GM23248 (cell line): ENCODE measurements around the gene ETFDH. TPM values are rescaled to one million over a fixed set of nuclear protein-coding genes. Genes with fewer than 3 reads are reported as not detected.
"Not testable (repeated sequence)": the region's sequence is repeated elsewhere in the genome, so short reads cannot be mapped to it uniquely, and the experiment has no call there.

Source experiments
- DNase-seq: peaks from one replicate; pipeline ENCODE4 v3.0.0-alpha.2; 2015
- H2AFZ ChIP-seq: fragments of 200-600 bp; sonication (generic); 2 replicates; pipeline ENCODE4 v1.6.1; 2016; ENCODE audit warnings: antibody characterized with exemption
- H3F3A ChIP-seq: fragments of 200-600 bp; sonication (generic); 2 replicates; pipeline ENCODE4 v1.6.1; 2016; ENCODE audit warnings: mild to moderate bottlenecking, antibody characterized with exemption, mixed run types; ENCODE audit not compliant: insufficient read depth
- H3K27ac ChIP-seq: fragments of 200-600 bp; sonication (generic); 2 replicates; pipeline ENCODE4 v1.5.1; 2016; ENCODE audit warnings: mild to moderate bottlenecking
- H3K27me3 ChIP-seq: fragments of 200-600 bp; sonication (generic); replicated peaks from 2 replicates; pipeline ENCODE4 v1.6.1; 2016; ENCODE audit warnings: mild to moderate bottlenecking; ENCODE audit not compliant: insufficient read depth
- H3K36me3 ChIP-seq: fragments of 200-600 bp; sonication (generic); 2 replicates; pipeline ENCODE4 v1.6.1; 2016; ENCODE audit warnings: low read depth, mild to moderate bottlenecking
- H3K4me1 ChIP-seq: fragments of 200-600 bp; sonication (generic); 2 replicates; pipeline ENCODE4 v1.6.1; 2016; ENCODE audit warnings: mild to moderate bottlenecking; ENCODE audit not compliant: insufficient read depth
- H3K4me2 ChIP-seq: fragments of 200-600 bp; sonication (generic); one replicate; pipeline ENCODE4 v1.6.1; 2016; ENCODE audit warnings: mild to moderate bottlenecking; ENCODE audit not compliant: unreplicated experiment
- H3K4me3 ChIP-seq: fragments of 200-600 bp; sonication (generic); 2 replicates; pipeline ENCODE4 v1.5.1; 2016; ENCODE audit warnings: mild to moderate bottlenecking
- H3K79me2 ChIP-seq: fragments of 200-600 bp; sonication (generic); 2 replicates; pipeline ENCODE4 v1.6.1; 2016; ENCODE audit warnings: mild to moderate bottlenecking; ENCODE audit not compliant: insufficient read depth
- H3K9ac ChIP-seq: fragments of 200-600 bp; sonication (generic); 2 replicates; pipeline ENCODE4 v1.6.1; 2016; ENCODE audit warnings: mild to moderate bottlenecking
- H3K9me2 ChIP-seq: fragments of 200-600 bp; sonication (generic); 2 replicates; pipeline ENCODE4 v1.6.1; 2016; ENCODE audit warnings: mixed run types, mild to moderate bottlenecking, moderate library complexity; ENCODE audit not compliant: insufficient read depth
- H3K9me3 ChIP-seq: fragments of 200-600 bp; sonication (generic); one replicate; pipeline ENCODE4 v1.6.1; 2017; ENCODE audit warnings: low read depth
- H4K20me1 ChIP-seq: fragments of 200-600 bp; sonication (generic); 2 replicates; pipeline ENCODE4 v1.6.0; 2016; ENCODE audit not compliant: insufficient read depth
- EZH2 ChIP-seq: fragments of 200-600 bp; sonication (generic); IDR thresholded peaks from 2 replicates; pipeline ENCODE4 v1.6.1; 2018; ENCODE audit warnings: antibody characterized with exemption, mild to moderate bottlenecking; ENCODE audit not compliant: insufficient read depth, poor library complexity, severe bottlenecking
- EZH2phosphoT487 ChIP-seq: fragments of 200-600 bp; sonication (generic); IDR thresholded peaks from 2 replicates; pipeline ENCODE4 v1.6.1; 2018; ENCODE audit warnings: antibody characterized with exemption, moderate library complexity, mild to moderate bottlenecking, low read depth; ENCODE audit not compliant: insufficient read depth
- WGBS, 2 experiments: methylation state at CpG; one replicate each; pipeline ENCODE4 v1.1.6; 2015 to 2017; ENCODE audit warnings: low lambda C conversion rate in 2 of 2, low coverage in 1 of 2; ENCODE audit errors: missing lambda C conversion rate in 2 of 2; 5-methylcytosine and 5-hydroxymethylcytosine counted together
- in situ Hi-C: fragments of 300-500 bp; cut with MboI; formaldehyde crosslinking; loops from 2 replicates; pipeline ENCODE4 v1.15.0; 2020
- polyA plus RNA-seq: library from polyadenylated mRNA; unstranded; fragments of >200 nt; fragmentation: Nextera tagmentation; extraction: Ambion mirVana; gene quantifications from 2 replicates; pipeline ENCODE4 v1.2.1, GENCODE V29; 2016
- total RNA-seq: library from RNA; depleted of rRNA; stranded (reverse); fragments of >200 nt; shearing (Covaris generic); gene quantifications from 2 replicates; pipeline ENCODE4 v1.2.3, GENCODE V29; 2014

ETFDH gene
- total and polyA plus RNA-seq, 2 experiments from 2014 or later = 18.5 to 24.1 TPM

DNA sequence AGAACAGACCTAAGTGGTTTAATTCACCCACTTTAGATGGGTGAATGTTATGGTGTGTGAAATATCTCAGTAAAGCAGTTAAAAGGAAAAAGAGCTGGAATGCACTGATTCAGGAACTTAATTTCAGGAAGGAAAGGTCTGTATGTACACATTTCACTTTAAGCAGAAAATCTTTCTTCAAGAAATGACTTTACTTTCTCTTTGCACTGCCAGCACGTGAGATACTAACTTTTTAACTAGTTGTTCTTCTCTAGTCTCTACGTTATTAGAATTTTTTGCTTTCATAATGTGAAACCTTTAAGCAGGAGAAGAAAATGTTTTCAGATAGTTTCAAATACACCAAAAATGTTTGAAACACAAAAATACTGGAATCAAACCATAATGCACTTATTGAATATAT, 19.2 kb upstream of the ETFDH start:
- peak overlapping the region; percentile 87 for H2AFZ ChIP-seq
- no peaks in the 10 kb centered on the region for H4K20me1 ChIP-seq
- no peaks in the 10 kb centered on the region for H3K9me3 ChIP-seq
- peaks cover 14% of the 10 kb centered on the region; the same call in 1 of the 2 replicates for H3K4me1 ChIP-seq
- H3F3A ChIP-seq = no peaks in the 10 kb centered on the region
- no peaks in the 10 kb centered on the region for H3K27me3 ChIP-seq
- 30 to 36% methylated on average over 2 of the region's 2 CpGs for WGBS, 2 experiments
- H3K9ac ChIP-seq = peak overlapping the region; percentile 40
- no peaks in the 10 kb centered on the region for H3K36me3 ChIP-seq
- in situ Hi-C loops = no loop called here
- no peak overlapping the region for H3K27ac ChIP-seq
- TF ChIP-seq EZH2phosphoT487 (no peak), EZH2 (no peak)
- peak overlapping the region; percentile 23 for H3K4me3 ChIP-seq
- peak overlapping the region; percentile 51 for H3K4me2 ChIP-seq
- H3K9me2 ChIP-seq = no peaks in the 10 kb centered on the region
- no peaks in the 10 kb centered on the region for H3K79me2 ChIP-seq
- no peak for DNase-seq

DNA sequence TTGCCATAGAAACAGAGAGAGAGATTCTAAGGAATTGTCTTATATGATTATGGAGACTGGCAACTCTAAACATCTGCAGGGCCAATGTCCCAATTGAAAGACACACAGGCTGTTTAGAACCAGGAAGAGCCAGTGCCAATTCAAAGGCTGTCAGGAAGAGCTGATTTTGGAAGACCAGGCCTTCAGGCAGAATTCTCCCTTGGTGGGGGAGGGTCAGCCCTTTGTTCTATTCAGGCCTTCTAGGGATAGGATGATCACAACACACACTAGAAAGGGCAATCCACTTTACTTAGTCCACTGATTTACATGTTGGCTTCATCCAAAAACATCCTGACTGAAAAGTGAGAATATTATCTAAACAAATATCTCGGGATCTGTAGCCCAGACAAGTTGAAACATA, 15.7 kb upstream of the ETFDH start:
- no peaks in the 10 kb centered on the region for H3K27me3 ChIP-seq
- peaks cover 3% of the 10 kb centered on the region; the same call in 1 of the 2 replicates for H3K4me1 ChIP-seq
- no peaks in the 10 kb centered on the region for H3K36me3 ChIP-seq
- no peaks in the 10 kb centered on the region for H3F3A ChIP-seq
- no peak for TF ChIP-seq EZH2phosphoT487
- no peak for TF ChIP-seq EZH2
- in situ Hi-C loops = no loop called here
- H3K4me2 ChIP-seq = no peak overlapping the region
- H3K9me3 ChIP-seq = no peaks in the 10 kb centered on the region
- no peak overlapping the region for H3K4me3 ChIP-seq
- no peak overlapping the region for H2AFZ ChIP-seq
- H3K79me2 ChIP-seq = no peaks in the 10 kb centered on the region
- H3K9ac ChIP-seq = no peak overlapping the region
- no peaks in the 10 kb centered on the region for H4K20me1 ChIP-seq
- DNase-seq = no peak
- no peak overlapping the region for H3K27ac ChIP-seq
- no peaks in the 10 kb centered on the region for H3K9me2 ChIP-seq
- WGBS, 2 experiments = 46 to 52% methylated on average over 1 of the region's 1 CpG

DNA sequence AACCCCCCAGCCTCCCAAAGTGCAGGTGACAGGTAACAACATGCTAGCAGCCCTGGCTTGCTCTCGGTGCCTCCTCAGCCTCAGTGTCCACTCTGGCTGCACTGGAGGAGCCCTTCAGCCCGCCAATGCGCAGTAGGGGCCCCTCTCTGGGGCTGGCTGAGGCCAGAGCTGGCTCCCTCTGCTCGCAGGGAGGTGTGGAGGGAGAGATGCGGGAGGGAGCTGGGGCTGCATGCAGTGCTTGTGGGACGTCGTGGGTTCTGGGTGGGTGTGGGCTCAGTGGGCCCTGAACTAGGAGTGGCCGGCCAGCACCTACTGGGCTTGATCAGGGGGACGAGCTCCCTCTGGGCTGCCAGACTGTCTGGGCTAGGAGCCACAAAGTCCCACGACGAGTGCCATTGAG, 14.8 kb upstream of the ETFDH start:
- in situ Hi-C loops = no loop called here
- Histone ChIP-seq H3K9me3 (no peaks in the 10 kb centered on the region), H3K27ac (no peak overlapping the region), H3F3A (no peaks in the 10 kb centered on the region), H3K27me3 (no peaks in the 10 kb centered on the region), H2AFZ (no peak overlapping the region), H3K4me2 (no peak overlapping the region), H3K36me3 (no peaks in the 10 kb centered on the region), H3K4me1 (peaks cover 3% of the 10 kb centered on the region; the same call in 1 of the 2 replicates), H3K9ac (no peak overlapping the region), H4K20me1 (no peaks in the 10 kb centered on the region), H3K4me3 (no peak overlapping the region), H3K79me2 (no peaks in the 10 kb centered on the region), H3K9me2 (no peaks in the 10 kb centered on the region)
- TF ChIP-seq EZH2 (no peak), EZH2phosphoT487 (no peak)
- WGBS, 2 experiments = 75 to 81% methylated on average over 8 to 11 of the region's 11 CpGs
- no peak for DNase-seq

DNA sequence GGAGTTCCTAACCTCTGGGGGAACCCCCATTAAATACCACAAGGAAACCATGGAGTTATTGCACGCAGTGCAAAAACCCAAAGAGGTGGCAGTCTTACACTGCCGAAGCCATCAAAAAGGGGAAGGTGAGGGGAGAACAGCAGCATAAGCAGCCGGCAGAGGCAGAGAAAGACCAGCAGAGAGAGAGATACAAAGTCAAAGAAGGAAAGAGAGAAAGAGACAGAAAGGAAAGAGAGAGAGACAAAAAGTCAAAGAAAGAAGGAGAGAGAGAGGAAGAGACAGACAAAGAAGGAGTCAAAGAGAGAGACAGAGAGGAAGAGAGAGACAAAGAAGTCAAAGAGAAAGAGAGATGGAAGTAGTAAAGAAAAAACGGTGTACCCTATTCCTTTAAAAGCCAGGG, 8.8 kb upstream of the ETFDH start:
- H3K4me2 ChIP-seq, H3K9me2 ChIP-seq, DNase-seq, in situ Hi-C loops, H4K20me1 ChIP-seq, H3K9me3 ChIP-seq, H3K4me3 ChIP-seq, H3K4me1 ChIP-seq, H3F3A ChIP-seq, H3K36me3 ChIP-seq, H3K27ac ChIP-seq, H3K9ac ChIP-seq, H3K27me3 ChIP-seq, H2AFZ ChIP-seq: not testable (repeated sequence)
- H3K79me2 ChIP-seq = peaks cover 18% of the 10 kb centered on the region
- WGBS, 2 experiments = 70 to 73% methylated on average over 4 of the region's 4 CpGs

DNA sequence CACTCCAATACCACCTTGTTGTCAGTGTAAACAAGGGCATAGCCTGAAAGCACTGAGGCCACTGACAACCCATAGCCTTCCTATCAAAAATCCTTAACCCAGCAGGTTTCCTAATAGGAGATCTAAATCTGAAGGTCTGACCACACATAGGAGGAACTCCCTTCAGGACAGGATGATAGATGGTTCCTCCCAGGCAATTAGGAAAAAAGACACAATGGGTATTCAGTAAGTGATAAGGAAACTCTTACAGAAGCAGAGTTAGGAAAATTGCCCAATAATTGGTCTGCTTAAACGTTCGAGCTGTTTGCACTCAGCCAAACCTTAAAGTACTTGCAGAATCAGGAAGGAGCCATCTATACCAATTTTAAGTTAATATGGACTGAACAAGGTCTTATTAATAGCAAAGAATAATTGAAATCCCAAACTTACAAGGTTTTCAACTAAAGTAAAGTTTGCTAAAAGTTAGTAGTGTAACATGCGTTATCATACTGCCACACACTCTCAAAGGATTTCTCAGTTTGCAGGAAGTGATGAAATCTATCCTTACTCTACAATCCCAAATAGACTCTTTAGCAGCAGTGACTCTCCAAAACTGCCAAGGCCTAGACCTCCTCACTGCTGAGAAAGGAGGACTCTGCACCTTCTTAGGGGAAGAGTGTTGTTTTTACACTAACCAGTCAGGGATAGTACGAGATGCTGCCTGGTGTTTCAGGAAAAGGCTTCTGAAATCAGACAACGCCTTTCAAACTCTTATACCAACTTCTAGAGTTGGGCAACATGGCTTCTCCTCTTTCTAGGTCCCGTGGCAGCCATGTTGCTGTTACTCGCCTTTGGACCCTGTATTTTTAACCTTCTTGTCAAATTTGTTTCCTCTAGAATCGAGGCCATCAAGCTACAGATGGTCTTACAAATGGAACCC, 8.1 kb upstream of the ETFDH start:
- H4K20me1 ChIP-seq, H3K27ac ChIP-seq, H3K36me3 ChIP-seq, H3F3A ChIP-seq, H3K9ac ChIP-seq, in situ Hi-C loops, H3K9me3 ChIP-seq, H3K27me3 ChIP-seq, H3K4me1 ChIP-seq, H2AFZ ChIP-seq, DNase-seq, H3K4me3 ChIP-seq, H3K4me2 ChIP-seq, H3K9me2 ChIP-seq: not testable (repeated sequence)
- 75 to 76% methylated on average over 8 of the region's 8 CpGs for WGBS, 2 experiments
- H3K79me2 ChIP-seq = peaks cover 25% of the 10 kb centered on the region
